GM12878 (cell line): ENCODE data around the gene C17orf78. TPM values are rescaled to one million over a fixed set of nuclear protein-coding genes. Genes with fewer than 3 reads are reported as not detected.
A peak's percentile ranks its signal among the peaks of the same experiment; 100 is the strongest.

Experiments used
- CBX3 ChIP-seq: fragments of 200-600 bp; sonication (generic); IDR thresholded peaks from 2 replicates; pipeline ENCODE4 v1.6.1; 2016; ENCODE audit warnings: low read depth, borderline replicate concordance
- E2F8 ChIP-seq: fragments of 450-650 bp; IDR thresholded peaks from 2 replicates; pipeline ENCODE4 v1.6.1; 2018; ENCODE audit warnings: mild to moderate bottlenecking, low read depth, moderate library complexity; ENCODE audit not compliant: partially characterized antibody
- FOS ChIP-seq: IDR thresholded peaks from 3 replicates; pipeline ENCODE4 v1.6.1; 2011; ENCODE audit warnings: borderline replicate concordance; ENCODE audit not compliant: insufficient read length; ENCODE audit errors: extremely low read depth
- GABPA ChIP-seq: IDR thresholded peaks from 2 replicates; pipeline ENCODE4 v1.6.1; 2014; ENCODE audit warnings: antibody characterized with exemption, low read depth, mild to moderate bottlenecking, inconsistent platforms
- IRF3 ChIP-seq: fragments of 450-650 bp; IDR thresholded peaks from 2 replicates; pipeline ENCODE4 v1.6.1; 2014; ENCODE audit warnings: mild to moderate bottlenecking
- KAT2A ChIP-seq: conservative IDR thresholded peaks from 2 replicates; pipeline ENCODE4 v1.6.1; 2011; ENCODE audit warnings: low read depth, low read length; ENCODE audit not compliant: control insufficient read depth
- PAX8 ChIP-seq: fragments of 450-650 bp; IDR thresholded peaks from 2 replicates; pipeline ENCODE4 v1.6.1; 2017; ENCODE audit warnings: mild to moderate bottlenecking, moderate library complexity
- RB1 ChIP-seq: fragments of 450-650 bp; formaldehyde crosslinking; IDR thresholded peaks from 2 replicates; pipeline ENCODE4 v1.6.1; 2017; ENCODE audit warnings: mild to moderate bottlenecking, borderline replicate concordance
- SP1 ChIP-seq: IDR thresholded peaks from one replicate; pipeline ENCODE4 v1.6.1; 2011; ENCODE audit warnings: low read depth, low read length
- SPI1 ChIP-seq: IDR thresholded peaks from 2 replicates; pipeline ENCODE4 v1.6.1; 2011; ENCODE audit warnings: low read depth, mild to moderate bottlenecking, low read length, moderate library complexity, borderline replicate concordance; ENCODE audit not compliant: insufficient read depth
- ZBTB33 ChIP-seq: fragments of 450-650 bp; IDR thresholded peaks from 2 replicates; pipeline ENCODE4 v1.6.1; 2017; ENCODE audit warnings: mild to moderate bottlenecking
- ZNF592 ChIP-seq: fragments of 450-650 bp; IDR thresholded peaks from 2 replicates; pipeline ENCODE4 v1.6.1; 2017; ENCODE audit warnings: mild to moderate bottlenecking, moderate library complexity
- polyA plus RNA-seq, 11 experiments: library from polyadenylated mRNA; depleted of rRNA in 4 of 11; unstranded in 6 of 11; stranded (reverse) in 5 of 11; fragments of >200 nt; fragmentation: Nextera tagmentation in 4 of 11; fragmentation: Illumina TruSeq in 1 of 11; extraction: Ambion mirVana in 4 of 11; extraction: Trizol in 1 of 11; gene quantifications; 1 replicate in 1 of 11; 2 replicates in 10 of 11; pipeline versions ENCODE4 v1.2.1 to v1.2.3, GENCODE V29; 2011 to 2016; ENCODE audit warnings: inconsistent platforms in 2 of 11, missing spikeins in 2 of 11, low read depth in 1 of 11
- total RNA-seq, 4 experiments: library from RNA; depleted of rRNA in 3 of 4; stranded (reverse); fragments of >200 nt in 3 of 4; fragmentation: Illumina TruSeq in 1 of 4; extraction: Trizol in 1 of 4; gene quantifications; 2 replicates each; pipeline versions ENCODE4 v1.2.1 to v1.2.3, GENCODE V29; 2013 to 2021
- TF ChIP-seq, protein P1 (sequence below): fragments of 450-650 bp; IDR thresholded peaks from 2 replicates; pipeline ENCODE4 v1.6.1; 2016; ENCODE audit warnings: mild to moderate bottlenecking

C17orf78 gene
- total and polyA plus RNA-seq, 10 of the 15 experiments (the other 5 are each of a cell fraction or from before 2014, with no cell fraction given), result 0.10 TPM; not detected in 9

GRCh38 chr17:37373530-37374159 lies 2.1 kb upstream of the C17orf78 start (continued):
- TF ChIP-seq ZNF592 (peak; percentile 93), ZBTB33 (no peak), GABPA (no peak), KAT2A (no peak), E2F8 (peak; percentile 30), RB1 (peak; percentile 45; the same call in 1 of the 2 replicates), IRF3 (peak; percentile 19; the same call in 1 of the 2 replicates), SP1 (no peak), SPI1 (no peak), CBX3 (no peak), PAX8 (no peak), FOS (no peak)
- TF ChIP-seq, protein P1, sequence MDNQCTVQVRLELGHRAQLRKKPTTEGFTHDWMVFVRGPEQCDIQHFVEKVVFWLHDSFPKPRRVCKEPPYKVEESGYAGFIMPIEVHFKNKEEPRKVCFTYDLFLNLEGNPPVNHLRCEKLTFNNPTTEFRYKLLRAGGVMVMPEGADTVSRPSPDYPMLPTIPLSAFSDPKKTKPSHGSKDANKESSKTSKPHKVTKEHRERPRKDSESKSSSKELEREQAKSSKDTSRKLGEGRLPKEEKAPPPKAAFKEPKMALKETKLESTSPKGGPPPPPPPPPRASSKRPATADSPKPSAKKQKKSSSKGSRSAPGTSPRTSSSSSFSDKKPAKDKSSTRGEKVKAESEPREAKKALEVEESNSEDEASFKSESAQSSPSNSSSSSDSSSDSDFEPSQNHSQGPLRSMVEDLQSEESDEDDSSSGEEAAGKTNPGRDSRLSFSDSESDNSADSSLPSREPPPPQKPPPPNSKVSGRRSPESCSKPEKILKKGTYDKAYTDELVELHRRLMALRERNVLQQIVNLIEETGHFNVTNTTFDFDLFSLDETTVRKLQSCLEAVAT, result no peak
